Neural crest cell (in vitro differentiated cells): ENCODE results near the gene FARP1. TPM values are rescaled to one million over a fixed set of nuclear protein-coding genes. Genes with fewer than 3 reads are reported as not detected.
A peak's percentile ranks its signal among the peaks of the same experiment; 100 is the strongest.

Experiments
- DNase-seq: peaks from one replicate; pipeline ENCODE4 v3.0.0; 2021; ENCODE audit warnings: low read depth, mixed read lengths, low spot score
- H3K27ac Mint-ChIP-seq: one replicate; pipeline ENCODE4 v1.8.0; 2021; ENCODE audit warnings: mild to moderate bottlenecking, mixed read lengths; ENCODE audit not compliant: unreplicated experiment
- H3K27me3 Mint-ChIP-seq: 2 replicates; pipeline ENCODE4 v1.8.0; 2021; ENCODE audit warnings: low read depth, mild to moderate bottlenecking, mixed read lengths
- H3K36me3 Mint-ChIP-seq: 2 replicates; pipeline ENCODE4 v1.8.0; 2021; ENCODE audit warnings: low read depth, mild to moderate bottlenecking, mixed read lengths
- H3K4me1 Mint-ChIP-seq: 2 replicates; pipeline ENCODE4 v1.8.0; 2021; ENCODE audit warnings: mixed read lengths
- H3K4me3 Mint-ChIP-seq: one replicate; pipeline ENCODE4 v1.8.0; 2021; ENCODE audit warnings: mild to moderate bottlenecking, mixed read lengths
- H3K9me3 Mint-ChIP-seq: 2 replicates; pipeline ENCODE4 v1.8.0; 2021; ENCODE audit warnings: mixed read lengths
- CTCF ChIP-seq: fragments of 200-600 bp; sonication (generic); conservative IDR thresholded peaks from 2 replicates; pipeline ENCODE4 v1.5.0; 2021; ENCODE audit warnings: antibody characterized with exemption, mild to moderate bottlenecking
- long read RNA-seq: library from polyadenylated mRNA; unstranded; transcript quantifications from one replicate; pipeline ENCODE4 v2.0.0, GENCODE V29; 2020
- total RNA-seq: library from RNA; stranded (reverse); gene quantifications from 2 replicates; pipeline ENCODE4 v1.2.1, GENCODE V29; 2021

Gene FARP1
- 138 and 139 TPM in 2 replicates for total RNA-seq
- long read RNA-seq, full-length matches to known transcripts: 2 of 31 reads
- long read RNA-seq, partial matches to known transcripts: 19 of 31 reads
- long read RNA-seq, other reads (novel, unspliced or antisense): 10 of 31 reads

GRCh38 chr13:98142380-98143156 is at the start of gene FARP1:
Gene FARP1 (plus strand): TSS chr13:98143094. CDS start chr13:98213243, 70,149 bp downstream.
- H3K4me1 Mint-ChIP-seq: peaks cover 44% of the 10 kb centered on the region
- H3K9me3 Mint-ChIP-seq: no peaks in the 10 kb centered on the region
- peak; percentile 66 for DNase-seq
- H3K4me3 Mint-ChIP-seq: peak within 1 kb of the TSS; percentile 91
- peak; percentile 51 for TF ChIP-seq CTCF
- no peaks in the 10 kb centered on the region for H3K36me3 Mint-ChIP-seq
- peaks cover 18% of the 10 kb centered on the region for H3K27me3 Mint-ChIP-seq
- H3K27ac Mint-ChIP-seq: peak within 1 kb of the TSS; percentile 98

- H3K27me3 Mint-ChIP-seq: no peaks in the 10 kb centered on the region
- no peak overlapping the region for H3K27ac Mint-ChIP-seq
- DNase-seq: no peak
- no peak for TF ChIP-seq CTCF
- H3K36me3 Mint-ChIP-seq: peaks cover 7% of the 10 kb centered on the region
- no peak overlapping the region for H3K4me3 Mint-ChIP-seq
- H3K4me1 Mint-ChIP-seq: no peaks in the 10 kb centered on the region
- peaks cover 14% of the 10 kb centered on the region for H3K9me3 Mint-ChIP-seq
These were observed 48.1 kb upstream of the FARP1 start for GRCh38 chr13:98094678-98095266.

- no peaks in the 10 kb centered on the region for H3K27me3 Mint-ChIP-seq
- peaks cover 4% of the 10 kb centered on the region for H3K36me3 Mint-ChIP-seq
- no peak overlapping the region for H3K27ac Mint-ChIP-seq
- no peaks in the 10 kb centered on the region for H3K4me1 Mint-ChIP-seq
- DNase-seq: no peak
- TF ChIP-seq CTCF: no peak
- no peak overlapping the region for H3K4me3 Mint-ChIP-seq
- H3K9me3 Mint-ChIP-seq: peaks cover 11% of the 10 kb centered on the region
These were observed 46.8 kb upstream of the FARP1 start for GRCh38 chr13:98096059-98096458.

- Mint-ChIP-seq H3K9me3 (peaks cover 11% of the 10 kb centered on the region), H3K4me3 (no peak overlapping the region), H3K4me1 (no peaks in the 10 kb centered on the region), H3K27me3 (no peaks in the 10 kb centered on the region), H3K36me3 (peaks cover 4% of the 10 kb centered on the region), H3K27ac (no peak overlapping the region)
- no peak for DNase-seq
- no peak for TF ChIP-seq CTCF
These were observed 45.1 kb upstream of the FARP1 start for GRCh38 chr13:98097749-98098148.

- DNase-seq: no peak
- no peak for TF ChIP-seq CTCF
- H3K4me3 Mint-ChIP-seq: no peak overlapping the region
- H3K27ac Mint-ChIP-seq: no peak overlapping the region
- H3K36me3 Mint-ChIP-seq: peaks cover 4% of the 10 kb centered on the region
- H3K27me3 Mint-ChIP-seq: no peaks in the 10 kb centered on the region
- H3K9me3 Mint-ChIP-seq: peaks cover 8% of the 10 kb centered on the region
- H3K4me1 Mint-ChIP-seq: no peaks in the 10 kb centered on the region
These were observed 44.4 kb upstream of the FARP1 start for GRCh38 chr13:98098516-98098915.
